ENCODE measurements around the gene ZSCAN22. TPM values are rescaled to one million over a fixed set of nuclear protein-coding genes. Genes with fewer than 3 reads are reported as not detected.

Gene ZSCAN22
- total and polyA plus RNA-seq, 2 of the 13 experiments (the other 11 are each of a cell fraction or from before 2014, with no cell fraction given): 2.5 to 3.5 TPM

- no peak for TF ChIP-seq SP2 (CRISPR knock-in tag; IDR thresholded peaks at IDR 0.05)
- no peak for TF ChIP-seq ZNF329 (CRISPR knock-in tag; IDR thresholded peaks at IDR 0.05; ENCODE audit: low read depth)
- TF ChIP-seq NFYC (CRISPR knock-in tag; IDR thresholded peaks at IDR 0.05): no peak
- TF ChIP-seq ZNF337 (CRISPR knock-in tag; IDR thresholded peaks at IDR 0.05; ENCODE audit: borderline replicate concordance, low read depth): no peak
- TF ChIP-seq ARID5B (CRISPR knock-in tag; IDR thresholded peaks at IDR 0.05): no peak
- no peak for TF ChIP-seq MAX (IDR thresholded peaks at IDR 0.05)
These were observed 20.9 kb upstream of the ZSCAN22 start (continued) for GRCh38 chr19:58305932-58306323.

- no peak overlapping the region for H3K9ac ChIP-seq (ENCODE audit: insufficient read depth, low read depth, low read length)
- WGBS (ENCODE audit: low lambda C conversion rate): 89% methylated on average over 4 of the region's 4 CpGs
- no peak for TF ChIP-seq POLR2AphosphoS5 (IDR thresholded peaks at IDR 0.05; ENCODE audit: low read depth, low read length)
- TF ChIP-seq RERE (CRISPR knock-in tag; IDR thresholded peaks at IDR 0.05; ENCODE audit: low read depth): no peak
- no peak for TF ChIP-seq GMEB2 (CRISPR knock-in tag; IDR thresholded peaks at IDR 0.05; ENCODE audit: low read depth)
- no peak for TF ChIP-seq FOXK1 (CRISPR knock-in tag; IDR thresholded peaks at IDR 0.05; ENCODE audit: borderline replicate concordance, low read depth)
- TF ChIP-seq ZNF296 (CRISPR knock-in tag; conservative IDR thresholded peaks at IDR 0.05): no peak
- TF ChIP-seq ZNF207 (IDR thresholded peaks at IDR 0.05; ENCODE audit: borderline replicate concordance): no peak
- no peak for TF ChIP-seq ZNF549 (CRISPR knock-in tag; IDR thresholded peaks at IDR 0.05)
- peaks cover 19% of the 10 kb centered on the region for H3K79me2 ChIP-seq (ENCODE audit: insufficient read depth, low read length)
- in situ Hi-C loops (cut with HindIII; ENCODE audit: extremely low pct_ligation_motif_present, low pct_unique_long_range_greater_than_20kb): loop anchor here (5.0 kb wide), 1 partner anchor 125 kb away; the partner anchor contains the start of gene ZNF274
- peaks cover 7% of the 10 kb centered on the region; the same call in 1 of the 2 replicates for H4K20me1 ChIP-seq (ENCODE audit: insufficient read depth, low read length)
- H3K9me3 ChIP-seq (ENCODE audit: low read length): no peaks in the 10 kb centered on the region
- no peak overlapping the region for H3K27ac ChIP-seq (ENCODE audit: extremely low read length, insufficient read depth, low read length)
- CTCF ChIA-PET (ENCODE audit: low intra/inter-chr PET ratio, low total read pairs): no interaction called here
- H2AFZ ChIP-seq (ENCODE audit: low read length): no peak overlapping the region
- no TSS peak for BruUV-seq (replicated peaks)
- H3K36me3 ChIP-seq (replicated peaks in 1 of 2; ENCODE audit: control insufficient read depth in 1 of 2, insufficient read depth in 2 of 2, low read length in 2 of 2): peaks cover 13 to 39% of the 10 kb centered on the region in 2 experiments; a peak in 4 of 5 replicates
- peaks cover 26% of the 10 kb centered on the region for H3K4me1 ChIP-seq (ENCODE audit: insufficient read depth, low read length)
- no peak overlapping the region for H3K4me3 ChIP-seq (replicated peaks in 1 of 3; ENCODE audit: insufficient read depth in 1 of 3, low read depth in 2 of 3, low read length in 3 of 3)
- no peak for ATAC-seq
- DNase-seq (ENCODE audit: low spot score): no peak
- no peak overlapping the region for H3K4me2 ChIP-seq (ENCODE audit: low read depth, low read length)
- no peaks in the 10 kb centered on the region; a peak in 1 of 5 replicates for H3K27me3 ChIP-seq (ENCODE audit: control insufficient read depth in 1 of 2, insufficient read depth in 2 of 2, low read length in 2 of 2)
- intact Hi-C loops (cut with micrococcal nuclease; ENCODE audit: unreplicated experiment): loop anchor here (5.0 kb wide), 1 partner anchor 125 kb away; the partner anchor contains the start of gene ZNF274
- FAIRE-seq: no peak
- POLR2A ChIA-PET: interaction anchor here (1.5 kb wide), 1 partner anchor 19 kb away, joined by 3 read pairs; the partner anchor contains the start of gene ZSCAN22
These were observed 19.1 kb upstream of the ZSCAN22 start for GRCh38 chr19:58307736-58308135.
